OCI-LY1 (cell line): ENCODE measurements around the gene RASGRF1.

Experiments
- H2AFZ ChIP-seq: fragments of 200-600 bp; sonication (generic), shearing (Covaris generic); 2 replicates; pipeline ENCODE4 v1.6.0; 2014; ENCODE audit warnings: antibody characterized with exemption, mild to moderate bottlenecking, low read length
- H3F3A ChIP-seq: fragments of 200-600 bp; sonication (generic), shearing (Covaris generic); 2 replicates; pipeline ENCODE4 v1.6.0; 2014; ENCODE audit warnings: mild to moderate bottlenecking, antibody characterized with exemption, low read length, moderate library complexity; ENCODE audit not compliant: insufficient read depth
- H3K27ac ChIP-seq: fragments of 200-600 bp; sonication (generic); 2 replicates; pipeline ENCODE4 v1.5.1; 2014; ENCODE audit warnings: low read length, mixed run types, mild to moderate bottlenecking, low read depth; ENCODE audit not compliant: poor library complexity, severe bottlenecking
- H3K27me3 ChIP-seq: fragments of 200-600 bp; sonication (generic); 2 replicates; pipeline ENCODE4 v1.6.0; 2014; ENCODE audit warnings: antibody characterized with exemption, mild to moderate bottlenecking, low read length, moderate library complexity; ENCODE audit not compliant: insufficient read depth
- H3K36me3 ChIP-seq: fragments of 200-600 bp; sonication (generic); 2 replicates; pipeline ENCODE4 v1.6.1; 2014; ENCODE audit warnings: mild to moderate bottlenecking, antibody characterized with exemption, low read length, moderate library complexity, mixed read lengths; ENCODE audit not compliant: insufficient read depth
- H3K4me1 ChIP-seq: fragments of 200-600 bp; sonication (generic); 2 replicates; pipeline ENCODE4 v1.5.1; 2014; ENCODE audit warnings: mild to moderate bottlenecking, low read length, moderate library complexity; ENCODE audit not compliant: insufficient read depth, severe bottlenecking
- H3K4me2 ChIP-seq: fragments of 200-600 bp; sonication (generic), shearing (Covaris generic); 2 replicates; pipeline ENCODE4 v1.6.1; 2014; ENCODE audit warnings: low read length
- H3K4me3 ChIP-seq: fragments of 200-600 bp; sonication (generic); 2 replicates; pipeline ENCODE4 v1.5.1; 2014; ENCODE audit warnings: low read length, low read depth, mild to moderate bottlenecking, mixed read lengths; ENCODE audit not compliant: poor library complexity, severe bottlenecking
- H3K79me2 ChIP-seq: fragments of 200-600 bp; shearing (Covaris generic); 2 replicates; pipeline ENCODE4 v1.6.1; 2016; ENCODE audit warnings: mixed run types, low read length, mixed read lengths; ENCODE audit not compliant: insufficient read depth
- H3K9ac ChIP-seq: fragments of 200-600 bp; sonication (generic), shearing (Covaris generic); 2 replicates; pipeline ENCODE4 v1.6.1; 2014; ENCODE audit warnings: mild to moderate bottlenecking, low read length, mixed read lengths
- H3K9me2 ChIP-seq: fragments of 200-600 bp; sonication (generic), shearing (Covaris generic); 2 replicates; pipeline ENCODE4 v1.6.1; 2014; ENCODE audit warnings: low read depth, mild to moderate bottlenecking, low read length, mixed read lengths
- H3K9me3 ChIP-seq: fragments of 200-600 bp; shearing (Covaris generic); 2 replicates; pipeline ENCODE4 v1.6.1; 2014; ENCODE audit warnings: low read length, mixed read lengths
- H4K20me1 ChIP-seq: fragments of 200-600 bp; sonication (generic), shearing (Covaris generic); 2 replicates; pipeline ENCODE4 v1.6.0; 2016; ENCODE audit warnings: mild to moderate bottlenecking, low read length; ENCODE audit not compliant: insufficient read depth
- CTCF ChIP-seq: fragments of 200-600 bp; sonication (generic), shearing (Covaris generic); IDR thresholded peaks from 2 replicates; pipeline ENCODE4 v1.5.1; 2017; ENCODE audit warnings: mild to moderate bottlenecking, antibody characterized with exemption, low read length, moderate library complexity, mixed read lengths
- EZH2 ChIP-seq: fragments of 200-600 bp; sonication (generic), shearing (Covaris generic); IDR thresholded peaks from 2 replicates; pipeline ENCODE4 v1.8.0; 2017; ENCODE audit warnings: borderline replicate concordance, mixed run types, mild to moderate bottlenecking, antibody characterized with exemption, low read length, moderate library complexity, mixed read lengths

RASGRF1 gene

GRCh38 chr15:78946493-78946892, 144.1 kb downstream of the RASGRF1 start:
- TF ChIP-seq CTCF (no peak), EZH2 (no peak)
- Histone ChIP-seq H3K4me2 (no peak overlapping the region), H3K4me3 (no peak overlapping the region), H3K79me2 (0 out of 2 replicates have a peak, but pooled peaks cover 4% of the 10 kb centered on the region), H3K9me2 (no peaks in the 10 kb centered on the region), H3K4me1 (peaks cover 25% of the 10 kb centered on the region), H3K27me3 (no peaks in the 10 kb centered on the region), H2AFZ (no peak overlapping the region), H3K36me3 (peaks cover 7% of the 10 kb centered on the region), H3K9ac (no peak overlapping the region), H4K20me1 (no peaks in the 10 kb centered on the region), H3K27ac (no peak overlapping the region), H3F3A (no peaks in the 10 kb centered on the region), H3K9me3 (no peaks in the 10 kb centered on the region)

- Histone ChIP-seq H3K9ac (peak within 1 kb of the TSS; percentile 86), H3K36me3 (peaks cover 7% of the 10 kb centered on the region), H3K4me1 (peaks cover 32% of the 10 kb centered on the region), H4K20me1 (no peaks in the 10 kb centered on the region), H3F3A (no peaks in the 10 kb centered on the region), H2AFZ (no peak within 1 kb of the TSS), H3K4me3 (peak within 1 kb of the TSS; percentile 72), H3K4me2 (peak within 1 kb of the TSS; percentile 82), H3K79me2 (0 out of 2 replicates have a peak, but pooled peaks cover 4% of the 10 kb centered on the region), H3K9me3 (no peaks in the 10 kb centered on the region), H3K27ac (peak within 1 kb of the TSS; percentile 54), H3K27me3 (no peaks in the 10 kb centered on the region), H3K9me2 (no peaks in the 10 kb centered on the region)
- TF ChIP-seq CTCF, result no peak
- no peak for TF ChIP-seq EZH2
Observed at GRCh38 chr15:78944669-78945407, 145.7 kb downstream of the RASGRF1 start, which contains the start of gene CTSH. Gene CTSH (minus strand): TSS chr15:78945046. CDS start chr15:78944981, 65 bp downstream.

DNA sequence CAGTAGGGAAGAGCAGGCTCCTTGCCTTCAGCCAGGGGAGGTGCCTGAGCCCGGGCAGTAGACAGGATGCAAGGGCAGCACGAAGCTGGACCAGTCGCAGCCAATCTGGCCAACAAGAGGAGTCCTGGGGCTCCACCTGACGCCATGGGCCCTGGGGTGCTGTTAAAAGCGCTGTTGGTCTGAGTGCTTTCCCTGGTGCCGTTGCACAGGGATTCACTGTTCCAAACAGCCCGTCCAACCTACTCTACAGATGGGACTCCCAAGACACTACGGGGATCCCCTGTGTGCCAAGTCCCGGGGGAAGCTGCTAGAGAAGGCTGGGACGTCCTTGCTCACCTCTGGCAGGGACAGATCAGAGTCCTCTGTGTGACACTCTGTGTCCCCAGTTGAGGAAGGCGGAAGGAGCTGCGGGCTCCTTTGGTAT, 146.4 kb downstream of the RASGRF1 start:
- Histone ChIP-seq H3K27ac (peak overlapping the region; percentile 54), H3K4me1 (peaks cover 38% of the 10 kb centered on the region)
- TF ChIP-seq CTCF (no peak), EZH2 (no peak)

More for the DNA sequence above, 146.4 kb downstream of the RASGRF1 start:
- H3K4me3 ChIP-seq, result peak overlapping the region; percentile 72
- no peaks in the 10 kb centered on the region for H4K20me1 ChIP-seq
- H3K4me2 ChIP-seq, result peak overlapping the region; percentile 82
- H3K9me3 ChIP-seq, result no peaks in the 10 kb centered on the region
- no peaks in the 10 kb centered on the region for H3K27me3 ChIP-seq
- peaks cover 7% of the 10 kb centered on the region for H3K36me3 ChIP-seq
- H3K9ac ChIP-seq, result peak overlapping the region; percentile 86
- no peak overlapping the region for H2AFZ ChIP-seq
- no peaks in the 10 kb centered on the region for H3K9me2 ChIP-seq
- no peaks in the 10 kb centered on the region for H3F3A ChIP-seq
- 0 out of 2 replicates have a peak, but pooled peaks cover 4% of the 10 kb centered on the region for H3K79me2 ChIP-seq
